ENCODE data around the gene HELZ2. TPM values are rescaled to one million over a fixed set of nuclear protein-coding genes. Genes with fewer than 3 reads are reported as not detected.

The HELZ2 gene
- total RNA-seq, 1 donor from 2014 or later, result 11.5 TPM

DNA sequence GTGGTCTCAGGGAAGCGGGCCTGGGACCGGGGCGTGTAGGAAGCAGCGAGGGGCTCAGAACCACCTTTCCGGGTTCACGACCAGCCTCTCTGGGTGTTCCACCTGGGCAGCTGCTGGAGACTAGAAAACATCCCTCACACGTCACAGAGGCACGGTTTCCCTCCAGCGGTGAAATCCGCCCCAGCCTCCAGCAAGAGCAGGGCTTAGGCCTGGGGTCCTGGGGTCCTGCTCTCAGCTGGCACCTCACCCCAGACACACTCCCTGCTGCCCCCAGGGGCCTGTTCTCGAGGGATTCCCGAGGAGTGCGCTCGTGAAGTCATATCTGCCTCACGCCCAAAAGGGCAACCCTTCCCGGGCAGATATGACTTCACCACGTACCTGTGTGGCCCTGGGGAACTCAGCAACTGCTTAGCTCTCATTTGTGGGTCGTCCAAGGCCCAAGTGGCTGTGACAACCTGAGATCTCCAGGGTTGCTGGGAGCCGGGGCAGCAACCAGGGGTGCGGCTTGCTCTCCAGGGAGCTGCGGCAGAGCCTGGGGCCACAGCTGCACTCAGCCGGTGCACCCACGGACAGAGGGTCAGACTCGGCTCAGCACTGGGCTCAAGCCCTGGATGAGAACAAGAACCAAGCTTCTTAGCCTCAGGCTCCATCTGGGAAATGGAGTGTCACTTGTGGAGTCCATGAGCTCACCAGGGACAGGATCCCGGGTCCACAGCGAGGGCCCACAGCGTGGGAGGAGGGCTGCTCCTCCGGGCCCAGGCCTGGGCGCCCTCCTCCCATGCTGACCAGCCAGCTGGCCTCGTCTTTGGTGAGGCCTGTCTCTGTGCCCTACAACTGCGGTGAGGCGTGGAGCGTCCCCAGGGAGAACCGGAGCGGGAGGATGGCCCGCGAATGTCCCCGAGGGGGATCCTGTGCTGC lies 19.4 kb downstream of the HELZ2 start:
- peaks cover 8% of the 10 kb centered on the region for H3K4me1 Mint-ChIP-seq (ENCODE audit: low read depth)
- intact Hi-C loops (cut with micrococcal nuclease), result loop anchor here (5.0 kb wide), 1 partner anchor 692 kb away; the partner anchor contains the start of gene TCFL5
- H3K27ac Mint-ChIP-seq, result no peak overlapping the region
- peaks cover 7% of the 10 kb centered on the region for H3K27me3 Mint-ChIP-seq (ENCODE audit: low read depth)
- peak overlapping the region; percentile 37 for H3K4me3 Mint-ChIP-seq (ENCODE audit: low read depth)
- H3K36me3 Mint-ChIP-seq (ENCODE audit: low read depth), result peaks cover 6% of the 10 kb centered on the region
- DNase-seq (ENCODE audit: low spot score), result no peak
- H3K9me3 Mint-ChIP-seq, result no peaks in the 10 kb centered on the region

DNA sequence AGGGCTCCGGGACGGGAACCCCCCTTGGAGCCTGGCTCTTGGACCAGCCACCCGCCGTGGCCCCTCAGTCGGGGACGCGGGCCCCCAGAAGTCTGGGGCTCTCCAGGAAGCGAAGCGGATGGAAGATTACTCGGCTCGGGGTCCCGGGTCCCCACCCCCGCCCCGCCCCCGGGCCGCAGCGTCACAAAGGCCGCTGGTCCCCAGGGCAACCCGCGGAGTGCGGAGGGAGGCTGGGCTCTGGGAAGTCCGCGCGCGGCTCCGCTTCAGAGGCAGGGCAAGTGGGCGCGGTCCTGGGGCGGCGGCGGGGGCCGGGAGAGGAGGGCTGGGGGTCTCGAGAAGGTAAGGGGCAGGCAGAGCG lies 20.1 kb downstream of the HELZ2 start, which contains the start of gene FNDC11:
Gene FNDC11, plus strand, starts transcription at position 227 of the 358 bp plus-strand sequence. CDS start 1,505 bp downstream, outside the sequence.
- intact Hi-C loops (cut with micrococcal nuclease), result loop anchor here (1.0 to 5.0 kb wide), 5 partner anchors 15 to 692 kb away; partner anchors contain the start of genes GMEB2, PPDPF and TCFL5
- DNase-seq (ENCODE audit: low spot score), result no peak

DNA sequence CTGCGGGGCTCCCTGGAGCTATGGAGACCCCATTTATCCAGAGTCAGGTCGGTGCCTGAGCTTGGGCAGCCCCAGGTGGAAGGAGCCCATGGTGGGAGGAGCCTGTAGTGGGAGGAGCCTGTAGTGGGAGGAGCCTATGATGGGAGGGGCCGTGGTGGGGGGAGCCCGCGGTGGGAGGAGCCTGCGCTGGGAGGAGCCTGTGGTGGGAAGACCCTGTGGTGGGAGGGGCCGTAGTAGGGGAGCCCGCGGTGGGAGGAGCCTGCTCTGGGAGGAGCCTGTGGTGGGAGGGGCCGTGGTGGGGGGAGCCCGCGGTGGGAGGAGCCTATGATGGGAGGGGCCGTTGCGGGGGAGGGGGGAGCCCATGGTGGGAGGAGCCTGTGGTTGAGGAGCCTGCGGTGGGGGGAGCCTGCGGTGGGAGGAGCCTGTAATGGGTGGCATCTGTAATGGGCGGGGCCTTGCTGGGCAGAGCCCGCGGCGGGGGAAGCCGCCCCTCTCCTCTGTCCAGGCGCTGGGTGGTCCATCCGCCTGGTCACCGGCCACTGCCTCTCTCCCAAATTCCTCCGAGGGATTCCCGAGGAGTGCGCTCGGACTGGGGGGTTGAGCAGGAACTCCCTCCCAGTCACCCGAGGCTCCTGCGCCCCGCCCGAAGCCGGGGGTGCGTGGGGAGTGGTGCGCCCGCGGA lies 20.6 kb downstream of the HELZ2 start:
- peak overlapping the region; percentile 42 for H3K4me3 Mint-ChIP-seq (ENCODE audit: low read depth)
- intact Hi-C loops (cut with micrococcal nuclease), result loop anchor here (1.0 to 5.0 kb wide), 5 partner anchors 15 to 691 kb away; partner anchors contain the start of genes GMEB2, PPDPF and TCFL5
- peak; percentile 84 for DNase-seq (ENCODE audit: low spot score)
- no peaks in the 10 kb centered on the region for H3K36me3 Mint-ChIP-seq (ENCODE audit: low read depth)
- H3K9me3 Mint-ChIP-seq, result no peaks in the 10 kb centered on the region
- peaks cover 15% of the 10 kb centered on the region for H3K27me3 Mint-ChIP-seq (ENCODE audit: low read depth)
- H3K4me1 Mint-ChIP-seq (ENCODE audit: low read depth), result peaks cover 8% of the 10 kb centered on the region
- H3K27ac Mint-ChIP-seq, result no peak overlapping the region

More for the DNA sequence above, 20.1 kb downstream of the HELZ2 start, which contains the start of gene FNDC11:
- Mint-ChIP-seq H3K36me3 (ENCODE audit: low read depth) (peaks cover 3% of the 10 kb centered on the region), H3K4me3 (ENCODE audit: low read depth) (peak within 1 kb of the TSS; percentile 42), H3K27ac (no peak within 1 kb of the TSS), H3K4me1 (ENCODE audit: low read depth) (peaks cover 8% of the 10 kb centered on the region), H3K9me3 (no peaks in the 10 kb centered on the region), H3K27me3 (ENCODE audit: low read depth) (peaks cover 12% of the 10 kb centered on the region)

DNA sequence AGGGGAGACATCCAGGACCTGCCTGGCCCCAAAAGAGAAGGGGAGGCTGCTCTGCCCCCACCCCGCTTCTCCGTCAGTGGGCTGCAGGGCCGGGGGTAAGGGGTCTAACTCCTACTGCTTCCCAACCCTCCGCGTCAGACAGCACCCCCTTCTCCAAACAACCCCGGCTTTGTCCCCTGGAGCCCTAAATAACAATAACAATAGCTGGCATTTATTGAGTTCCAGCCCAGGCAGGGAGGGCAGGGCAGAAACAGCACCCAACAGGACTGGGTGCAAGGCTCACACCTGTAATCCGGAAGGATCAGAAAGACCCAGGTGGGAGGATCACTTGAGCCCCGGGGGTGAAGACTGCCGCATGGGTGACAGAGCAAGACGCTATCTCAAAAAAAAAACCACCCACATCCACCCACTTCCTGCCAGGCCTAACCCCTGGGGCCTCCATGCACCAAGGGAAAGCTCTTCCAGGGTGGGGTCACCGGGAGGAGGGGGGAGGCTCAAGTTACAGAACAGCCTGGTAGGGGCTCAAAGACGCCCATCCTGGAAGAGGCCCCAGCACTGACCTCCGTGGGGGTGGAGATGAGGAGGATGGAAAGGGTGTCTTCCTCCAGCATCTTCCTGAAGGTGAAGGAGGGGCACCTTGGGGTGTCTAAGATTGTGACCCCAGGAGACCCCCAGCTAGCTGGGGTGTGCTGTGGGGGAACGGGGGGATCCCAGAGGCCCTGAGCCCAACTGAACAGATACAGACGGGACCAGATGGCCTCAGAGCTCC lies 21.4 kb downstream of the HELZ2 start:
- intact Hi-C loops (cut with micrococcal nuclease), result loop anchor here (1.0 to 5.0 kb wide), 5 partner anchors 16 to 690 kb away; partner anchors contain the start of genes GMEB2, PPDPF and TCFL5
- H3K9me3 Mint-ChIP-seq, result no peaks in the 10 kb centered on the region
- peaks cover 15% of the 10 kb centered on the region for H3K27me3 Mint-ChIP-seq (ENCODE audit: low read depth)
- peak overlapping the region; percentile 55 for H3K4me3 Mint-ChIP-seq (ENCODE audit: low read depth)
- peaks cover 8% of the 10 kb centered on the region for H3K4me1 Mint-ChIP-seq (ENCODE audit: low read depth)
- H3K27ac Mint-ChIP-seq, result peak overlapping the region; percentile 62
- H3K36me3 Mint-ChIP-seq (ENCODE audit: low read depth), result no peaks in the 10 kb centered on the region
- peak; percentile 66 for DNase-seq (ENCODE audit: low spot score)

DNA sequence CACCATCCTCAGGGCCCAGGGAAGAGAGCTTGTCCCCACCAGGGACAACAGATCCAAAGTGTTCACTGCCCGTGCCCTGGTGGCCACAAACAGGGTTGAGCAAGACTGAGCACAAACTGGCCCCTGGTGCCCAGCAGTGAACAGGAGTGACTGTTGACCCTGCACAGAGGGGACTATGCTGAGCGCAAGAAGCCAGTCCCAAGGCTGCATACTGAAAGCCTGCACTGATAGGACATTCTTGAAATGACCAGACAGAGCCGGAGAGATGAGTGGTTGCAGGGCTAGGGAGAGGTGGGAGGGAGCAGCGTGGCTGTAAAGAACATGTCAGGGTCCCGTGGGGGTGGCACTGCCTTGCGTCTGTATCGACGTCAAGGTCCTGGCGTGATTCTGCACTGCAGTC lies 23.0 kb downstream of the HELZ2 start:
- no peak overlapping the region for H3K4me3 Mint-ChIP-seq (ENCODE audit: low read depth)
- H3K36me3 Mint-ChIP-seq (ENCODE audit: low read depth), result no peaks in the 10 kb centered on the region
- no peak overlapping the region for H3K27ac Mint-ChIP-seq
- no peak for DNase-seq (ENCODE audit: low spot score)
- H3K27me3 Mint-ChIP-seq (ENCODE audit: low read depth), result peaks cover 15% of the 10 kb centered on the region
- H3K9me3 Mint-ChIP-seq, result no peaks in the 10 kb centered on the region
- intact Hi-C loops (cut with micrococcal nuclease), result loop anchor here (5.0 kb wide), 1 partner anchor 689 kb away; the partner anchor contains the start of gene TCFL5
- peaks cover 8% of the 10 kb centered on the region for H3K4me1 Mint-ChIP-seq (ENCODE audit: low read depth)

DNA sequence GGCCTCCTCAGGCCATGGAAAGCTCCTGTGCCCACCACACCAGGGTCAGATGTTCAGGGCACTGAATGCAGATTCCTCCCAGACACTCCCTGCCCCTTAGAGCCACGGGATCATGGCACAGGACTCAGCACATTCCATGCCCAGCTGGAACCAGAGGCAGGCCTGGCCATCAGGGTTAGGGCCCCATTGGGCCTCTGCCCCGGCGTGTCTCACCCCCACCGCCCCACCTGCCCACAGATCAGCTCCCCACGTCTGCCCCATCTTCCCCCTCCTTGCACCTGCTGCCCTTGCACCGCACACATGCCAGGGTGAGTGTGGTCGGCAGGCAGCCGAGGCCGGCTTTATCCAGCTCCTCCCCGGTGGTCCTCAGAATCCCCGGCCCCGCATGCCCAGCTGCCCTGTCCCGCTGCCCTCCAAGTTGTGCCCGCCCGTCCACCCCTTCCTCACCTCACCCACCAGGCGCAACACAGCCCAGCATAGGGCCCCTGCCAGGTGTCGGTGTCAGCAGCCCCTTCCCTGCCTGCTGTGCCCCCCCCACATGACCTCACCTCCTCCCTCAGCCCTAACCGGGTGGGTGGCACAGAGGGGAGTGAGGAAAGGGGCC lies 24.3 kb downstream of the HELZ2 start:
- Mint-ChIP-seq H3K27ac (no peak overlapping the region), H3K36me3 (ENCODE audit: low read depth) (no peaks in the 10 kb centered on the region), H3K27me3 (ENCODE audit: low read depth) (peaks cover 18% of the 10 kb centered on the region), H3K4me3 (ENCODE audit: low read depth) (no peak overlapping the region), H3K4me1 (ENCODE audit: low read depth) (peaks cover 8% of the 10 kb centered on the region), H3K9me3 (no peaks in the 10 kb centered on the region)
- intact Hi-C loops (cut with micrococcal nuclease), result loop anchor here (5.0 kb wide), 1 partner anchor 687 kb away; the partner anchor contains the start of gene TCFL5
- no peak for DNase-seq (ENCODE audit: low spot score)

DNA sequence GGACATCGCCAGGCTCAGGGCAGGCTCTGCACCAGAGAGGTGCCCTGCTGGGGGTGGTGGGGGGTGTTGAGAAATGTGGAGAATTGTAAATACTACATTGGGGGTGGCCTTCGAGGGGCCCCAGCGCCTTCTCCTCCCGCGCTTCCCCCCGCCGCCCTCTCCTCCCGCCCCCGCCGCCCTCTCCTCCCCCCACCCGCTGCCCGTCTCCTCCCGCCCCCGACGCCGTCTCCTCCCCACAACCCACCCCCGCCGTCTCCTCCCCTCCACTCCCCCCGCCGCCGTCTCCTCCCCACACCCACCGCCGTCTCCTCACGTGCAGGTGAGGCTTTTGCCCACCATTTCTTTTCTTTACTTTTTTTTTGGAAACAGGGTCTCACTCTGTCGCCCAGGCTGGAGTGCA lies 25.0 kb downstream of the HELZ2 start:
- no peaks in the 10 kb centered on the region for H3K36me3 Mint-ChIP-seq (ENCODE audit: low read depth)
- no peaks in the 10 kb centered on the region for H3K9me3 Mint-ChIP-seq
- no peak overlapping the region for H3K27ac Mint-ChIP-seq
- DNase-seq (ENCODE audit: low spot score), result no peak
- H3K27me3 Mint-ChIP-seq (ENCODE audit: low read depth), result peaks cover 18% of the 10 kb centered on the region
- peaks cover 8% of the 10 kb centered on the region for H3K4me1 Mint-ChIP-seq (ENCODE audit: low read depth)
- H3K4me3 Mint-ChIP-seq (ENCODE audit: low read depth), result no peak overlapping the region
- intact Hi-C loops (cut with micrococcal nuclease), result no loop called here

DNA sequence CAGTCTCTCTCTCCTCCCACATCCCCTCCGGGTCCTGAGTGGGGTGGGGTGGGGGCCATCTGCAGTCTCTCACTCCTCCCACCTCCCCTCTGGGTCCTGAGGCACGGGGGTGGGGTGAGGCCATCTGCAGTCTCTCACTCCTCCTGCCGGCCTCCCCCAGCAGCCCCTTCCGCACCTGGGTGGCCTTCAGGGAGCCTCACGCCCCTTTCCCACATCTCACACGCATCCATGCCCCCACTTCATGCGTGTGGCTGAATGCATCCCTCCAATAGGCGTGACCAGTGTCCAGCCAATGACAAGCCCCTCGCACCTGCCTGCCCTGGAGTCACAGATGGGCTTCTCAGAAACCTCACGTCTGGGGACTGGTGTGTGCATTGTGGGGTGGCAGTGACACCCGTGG lies 25.5 kb downstream of the HELZ2 start:
- Mint-ChIP-seq H3K4me1 (ENCODE audit: low read depth) (peaks cover 8% of the 10 kb centered on the region), H3K36me3 (ENCODE audit: low read depth) (no peaks in the 10 kb centered on the region), H3K27ac (no peak overlapping the region), H3K27me3 (ENCODE audit: low read depth) (peaks cover 19% of the 10 kb centered on the region), H3K9me3 (no peaks in the 10 kb centered on the region), H3K4me3 (ENCODE audit: low read depth) (no peak overlapping the region)
- intact Hi-C loops (cut with micrococcal nuclease), result no loop called here
- DNase-seq (ENCODE audit: low spot score), result no peak

DNA sequence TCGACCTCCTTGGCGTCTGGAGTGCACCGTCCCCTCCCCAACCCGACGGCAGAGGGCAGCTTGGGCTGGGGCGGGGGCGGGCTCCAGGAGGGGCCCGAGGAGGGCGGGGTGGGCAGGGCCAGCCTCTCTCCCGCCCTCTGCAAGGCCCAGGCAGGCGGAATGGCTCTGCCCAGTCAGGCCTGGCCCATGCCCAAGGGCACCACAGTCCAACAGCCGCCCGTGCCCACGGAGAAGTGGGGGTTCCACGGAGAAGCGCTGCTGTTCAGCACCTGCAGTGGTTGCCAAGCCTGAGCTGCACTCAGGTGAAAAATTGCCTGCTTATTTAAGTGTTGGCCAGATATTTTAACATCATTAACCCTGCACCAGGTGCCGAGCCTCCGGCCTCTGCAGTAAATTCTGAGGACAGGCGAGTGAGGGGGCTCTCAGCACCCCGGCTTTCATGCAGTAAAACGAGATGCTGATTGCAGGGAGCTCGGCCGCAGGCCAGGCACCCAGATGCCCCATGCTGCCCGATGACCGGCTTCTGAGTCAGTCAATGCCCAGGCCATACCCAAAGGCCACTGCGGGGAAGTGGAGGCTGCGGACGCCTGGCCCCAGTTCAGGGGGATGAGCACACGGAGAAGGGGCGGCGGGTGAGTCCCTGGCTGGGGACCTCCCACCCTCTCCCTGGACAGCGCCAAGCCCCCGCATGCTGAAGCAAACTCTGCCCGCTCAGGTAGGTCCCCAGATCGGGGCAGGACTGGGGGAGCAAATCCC lies 26.1 kb downstream of the HELZ2 start, which contains the start of gene SRMS:
Gene SRMS, minus strand, starts transcription at position 25 of the 756 bp plus-strand sequence. CDS start 286 bp downstream, outside the sequence.
- H3K4me1 Mint-ChIP-seq (ENCODE audit: low read depth), result peaks cover 5% of the 10 kb centered on the region
- no peaks in the 10 kb centered on the region for H3K36me3 Mint-ChIP-seq (ENCODE audit: low read depth)
- no peaks in the 10 kb centered on the region for H3K9me3 Mint-ChIP-seq
- intact Hi-C loops (cut with micrococcal nuclease), result no loop called here
- peaks cover 19% of the 10 kb centered on the region for H3K27me3 Mint-ChIP-seq (ENCODE audit: low read depth)
- no peak for DNase-seq (ENCODE audit: low spot score)
- H3K4me3 Mint-ChIP-seq (ENCODE audit: low read depth), result no peak within 1 kb of the TSS
- no peak within 1 kb of the TSS for H3K27ac Mint-ChIP-seq

DNA sequence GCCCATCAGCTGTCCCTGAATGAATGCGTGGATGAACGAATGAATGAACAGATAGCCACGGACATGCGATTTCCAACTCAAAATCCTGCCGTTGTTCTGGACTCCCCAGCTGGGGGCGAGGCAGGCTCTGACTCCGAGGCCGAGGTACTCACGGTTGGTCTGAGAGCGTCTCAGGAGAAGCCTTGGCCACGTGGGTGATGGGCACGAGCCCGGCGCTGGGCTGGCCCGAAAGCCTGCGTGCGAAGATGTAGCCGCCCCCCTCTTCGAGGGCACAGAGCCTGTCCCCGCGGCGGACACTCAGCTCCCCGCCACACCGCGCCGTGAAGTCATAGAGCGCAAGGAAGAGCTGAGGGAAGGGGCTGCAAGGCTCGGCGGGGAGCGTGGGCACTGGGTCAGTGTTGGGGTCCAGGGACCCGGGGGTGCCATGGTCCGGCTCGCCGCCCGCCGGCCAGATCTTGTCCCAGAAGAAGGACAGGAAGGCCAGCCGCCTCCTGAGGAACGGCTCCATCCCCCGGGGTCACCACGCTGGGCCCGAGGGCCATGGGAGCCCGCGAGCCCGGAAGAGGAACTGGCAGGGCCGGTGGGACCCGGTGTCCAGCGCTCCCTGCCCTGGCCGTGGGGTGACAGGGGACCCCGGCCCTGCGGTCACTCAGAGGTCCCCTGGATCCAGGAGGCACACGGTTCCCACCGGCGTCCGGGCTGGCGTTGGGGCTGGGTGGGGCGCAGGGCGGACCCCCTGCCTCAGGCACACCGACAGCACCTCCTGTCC lies 26.9 kb downstream of the HELZ2 start:
- Mint-ChIP-seq H3K36me3 (ENCODE audit: low read depth) (no peaks in the 10 kb centered on the region), H3K9me3 (no peaks in the 10 kb centered on the region), H3K4me3 (ENCODE audit: low read depth) (no peak overlapping the region), H3K4me1 (ENCODE audit: low read depth) (no peaks in the 10 kb centered on the region), H3K27me3 (ENCODE audit: low read depth) (peaks cover 19% of the 10 kb centered on the region), H3K27ac (no peak overlapping the region)
- intact Hi-C loops (cut with micrococcal nuclease), result no loop called here
- DNase-seq (ENCODE audit: low spot score), result no peak

All from activated T-helper 2 cell treated with anti-CD3 and anti-CD28 coated beads, Interferon-gamma antibody, Interleukin-2, Interleukin-4, amounts not matched to agents 10 μg/mL and 5 μg/mL and 100 μg/mL, durations not matched to agents 14 hours and 24 hours and 36 hours (primary cell).